Glutamatergic neuron (in vitro differentiated cells): ENCODE results near the gene SKI. TPM values are rescaled to one million over a fixed set of nuclear protein-coding genes. Genes with fewer than 3 reads are reported as not detected.

Experiments used
- DNase-seq: peaks from one replicate; pipeline ENCODE4 v3.0.0; 2022
- H3K27ac Mint-ChIP-seq: one replicate; pipeline ENCODE4 v1.8.0; 2020; ENCODE audit warnings: mild to moderate bottlenecking, mixed read lengths, inconsistent platforms; ENCODE audit not compliant: unreplicated experiment
- H3K27me3 Mint-ChIP-seq: one replicate; pipeline ENCODE4 v1.8.0; 2020; ENCODE audit warnings: mild to moderate bottlenecking, moderate library complexity, mixed read lengths, inconsistent platforms; ENCODE audit not compliant: unreplicated experiment
- H3K36me3 Mint-ChIP-seq: one replicate; pipeline ENCODE4 v1.8.0; 2020; ENCODE audit warnings: mild to moderate bottlenecking, mixed read lengths, inconsistent platforms; ENCODE audit not compliant: unreplicated experiment
- H3K4me1 Mint-ChIP-seq: one replicate; pipeline ENCODE4 v1.8.0; 2020; ENCODE audit warnings: mild to moderate bottlenecking, low read depth, mixed read lengths, inconsistent platforms; ENCODE audit not compliant: unreplicated experiment
- H3K4me3 Mint-ChIP-seq: one replicate; pipeline ENCODE4 v1.8.0; 2020; ENCODE audit warnings: mild to moderate bottlenecking, mixed read lengths, inconsistent platforms; ENCODE audit not compliant: unreplicated experiment
- H3K9me3 Mint-ChIP-seq: one replicate; pipeline ENCODE4 v1.8.0; 2020; ENCODE audit warnings: mild to moderate bottlenecking, moderate library complexity, mixed read lengths, inconsistent platforms; ENCODE audit not compliant: unreplicated experiment
- total RNA-seq: library from RNA; stranded (reverse); fragmentation: NEBNext Ultra II Directional; extraction: Animal tissue kit (Norgen Biotek cat#: 25700); gene quantifications from one replicate; pipeline ENCODE4 v1.2.1, GENCODE V29; 2021; ENCODE audit not compliant: unreplicated experiment
- TF ChIP-seq, protein P1 (sequence below): fragments of 200-600 bp; sonication (generic); IDR thresholded peaks from one replicate; pipeline ENCODE4 v1.5.0; 2021; ENCODE audit not compliant: partially characterized antibody, unreplicated experiment

SKI gene
- total RNA-seq, 1 donor from 2014 or later, result 143 TPM

DNA sequence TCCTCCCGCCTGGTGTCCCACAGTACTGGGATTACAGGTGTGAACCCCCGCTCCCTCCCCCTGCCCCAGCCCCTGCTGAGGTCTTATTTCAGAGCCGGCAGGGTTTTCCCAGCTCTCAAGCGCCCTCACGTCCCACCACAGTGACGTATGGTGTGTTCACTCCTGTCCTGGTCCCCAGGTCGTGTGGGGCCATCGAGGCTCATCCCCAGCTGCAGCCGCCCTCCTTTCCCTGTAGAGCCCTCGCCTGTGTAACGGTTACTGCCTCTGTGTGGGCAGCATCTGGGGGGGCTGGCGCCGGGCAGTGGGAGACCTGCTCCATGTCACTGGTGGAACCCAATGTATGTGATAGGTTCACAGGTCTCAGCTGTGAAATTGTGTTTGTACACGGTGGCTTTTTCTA, 23.2 kb downstream of the SKI start:
- peak; percentile 17 for DNase-seq
- H3K4me1 Mint-ChIP-seq, result peaks cover 42% of the 10 kb centered on the region
- H3K9me3 Mint-ChIP-seq, result peaks cover 18% of the 10 kb centered on the region
- H3K27me3 Mint-ChIP-seq, result peaks cover 18% of the 10 kb centered on the region
- no peaks in the 10 kb centered on the region for H3K36me3 Mint-ChIP-seq
- TF ChIP-seq, protein P1, sequence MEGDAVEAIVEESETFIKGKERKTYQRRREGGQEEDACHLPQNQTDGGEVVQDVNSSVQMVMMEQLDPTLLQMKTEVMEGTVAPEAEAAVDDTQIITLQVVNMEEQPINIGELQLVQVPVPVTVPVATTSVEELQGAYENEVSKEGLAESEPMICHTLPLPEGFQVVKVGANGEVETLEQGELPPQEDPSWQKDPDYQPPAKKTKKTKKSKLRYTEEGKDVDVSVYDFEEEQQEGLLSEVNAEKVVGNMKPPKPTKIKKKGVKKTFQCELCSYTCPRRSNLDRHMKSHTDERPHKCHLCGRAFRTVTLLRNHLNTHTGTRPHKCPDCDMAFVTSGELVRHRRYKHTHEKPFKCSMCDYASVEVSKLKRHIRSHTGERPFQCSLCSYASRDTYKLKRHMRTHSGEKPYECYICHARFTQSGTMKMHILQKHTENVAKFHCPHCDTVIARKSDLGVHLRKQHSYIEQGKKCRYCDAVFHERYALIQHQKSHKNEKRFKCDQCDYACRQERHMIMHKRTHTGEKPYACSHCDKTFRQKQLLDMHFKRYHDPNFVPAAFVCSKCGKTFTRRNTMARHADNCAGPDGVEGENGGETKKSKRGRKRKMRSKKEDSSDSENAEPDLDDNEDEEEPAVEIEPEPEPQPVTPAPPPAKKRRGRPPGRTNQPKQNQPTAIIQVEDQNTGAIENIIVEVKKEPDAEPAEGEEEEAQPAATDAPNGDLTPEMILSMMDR, result no peak
- H3K4me3 Mint-ChIP-seq, result peak overlapping the region; percentile 17
- H3K27ac Mint-ChIP-seq, result no peak overlapping the region

DNA sequence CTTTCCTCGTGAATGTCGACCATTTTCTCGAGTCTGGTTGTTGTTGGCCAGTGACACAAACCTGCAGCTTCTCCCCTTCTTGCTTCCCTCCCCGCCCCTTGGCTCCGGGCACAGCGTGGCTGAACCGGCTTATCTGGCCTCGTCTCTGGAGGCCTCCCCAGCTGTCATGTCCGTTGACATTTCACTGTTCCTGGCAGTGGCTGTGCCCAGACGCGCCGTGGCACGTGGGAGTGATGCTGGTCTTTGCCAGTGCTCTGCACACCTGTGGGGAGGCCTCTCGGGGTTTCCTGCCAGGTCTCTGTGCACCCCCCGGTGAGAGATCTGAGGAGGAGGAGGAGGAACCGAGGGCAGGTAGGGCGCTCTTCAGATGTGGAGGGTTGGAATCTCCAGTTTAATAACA, 23.7 kb downstream of the SKI start:
- Mint-ChIP-seq H3K9me3 (peaks cover 16% of the 10 kb centered on the region), H3K4me3 (peak overlapping the region; percentile 17), H3K36me3 (no peaks in the 10 kb centered on the region), H3K27me3 (peaks cover 18% of the 10 kb centered on the region), H3K27ac (no peak overlapping the region), H3K4me1 (peaks cover 40% of the 10 kb centered on the region)
- peak; percentile 29 for DNase-seq
- TF ChIP-seq, protein P1, result no peak

GRCh38 chr1:2252423-2252822, 24.3 kb downstream of the SKI start:
- peaks cover 45% of the 10 kb centered on the region for H3K4me1 Mint-ChIP-seq
- H3K4me3 Mint-ChIP-seq, result peak overlapping the region; percentile 17
- H3K36me3 Mint-ChIP-seq, result no peaks in the 10 kb centered on the region
- no peak overlapping the region for H3K27ac Mint-ChIP-seq
- TF ChIP-seq, protein P1, result no peak
- peak; percentile 6 for DNase-seq
- H3K9me3 Mint-ChIP-seq, result peaks cover 13% of the 10 kb centered on the region
- H3K27me3 Mint-ChIP-seq, result peaks cover 15% of the 10 kb centered on the region

DNA sequence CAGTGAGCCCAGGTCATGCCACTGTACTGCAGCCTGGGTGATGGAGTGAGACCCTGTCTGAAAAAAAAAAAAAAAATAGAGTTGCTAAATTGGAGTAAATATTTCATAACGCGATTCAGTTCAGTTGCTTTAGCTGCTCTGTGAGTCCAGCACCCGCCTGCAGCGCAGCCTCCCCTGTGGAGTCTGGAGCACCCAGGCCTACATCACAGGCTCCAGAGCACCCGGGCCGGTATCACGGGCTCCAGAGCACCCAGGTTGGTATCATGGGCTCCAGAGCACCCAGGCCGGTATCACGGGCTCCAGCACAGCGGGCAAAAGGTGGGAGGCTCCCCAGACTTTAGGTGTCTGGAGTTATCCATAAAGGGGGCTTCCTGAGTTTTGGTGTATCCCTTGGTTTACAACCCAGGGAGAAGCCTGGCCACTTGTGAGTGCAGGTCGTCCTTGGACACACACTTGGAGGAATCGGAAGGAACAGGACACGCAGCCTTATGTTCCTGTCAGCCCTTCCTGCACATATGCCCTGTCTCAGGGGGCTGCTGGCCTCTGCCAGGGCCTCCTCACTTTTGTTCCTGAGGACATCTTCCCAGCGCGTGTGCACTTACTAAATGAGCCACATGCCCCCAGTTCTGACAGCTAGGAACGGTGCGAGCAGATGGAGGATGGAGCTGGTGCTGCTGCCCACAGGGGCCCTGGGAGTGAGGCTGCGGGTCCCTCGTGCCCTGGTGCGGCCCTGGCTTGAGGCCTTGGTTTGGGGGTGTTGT, 25.1 kb downstream of the SKI start:
- TF ChIP-seq, protein P1, result no peak
- Mint-ChIP-seq H3K4me3 (peak overlapping the region; percentile 17), H3K4me1 (peaks cover 49% of the 10 kb centered on the region), H3K36me3 (no peaks in the 10 kb centered on the region), H3K9me3 (peaks cover 13% of the 10 kb centered on the region), H3K27ac (no peak overlapping the region), H3K27me3 (peaks cover 19% of the 10 kb centered on the region)
- DNase-seq, result peak; percentile 72

DNA sequence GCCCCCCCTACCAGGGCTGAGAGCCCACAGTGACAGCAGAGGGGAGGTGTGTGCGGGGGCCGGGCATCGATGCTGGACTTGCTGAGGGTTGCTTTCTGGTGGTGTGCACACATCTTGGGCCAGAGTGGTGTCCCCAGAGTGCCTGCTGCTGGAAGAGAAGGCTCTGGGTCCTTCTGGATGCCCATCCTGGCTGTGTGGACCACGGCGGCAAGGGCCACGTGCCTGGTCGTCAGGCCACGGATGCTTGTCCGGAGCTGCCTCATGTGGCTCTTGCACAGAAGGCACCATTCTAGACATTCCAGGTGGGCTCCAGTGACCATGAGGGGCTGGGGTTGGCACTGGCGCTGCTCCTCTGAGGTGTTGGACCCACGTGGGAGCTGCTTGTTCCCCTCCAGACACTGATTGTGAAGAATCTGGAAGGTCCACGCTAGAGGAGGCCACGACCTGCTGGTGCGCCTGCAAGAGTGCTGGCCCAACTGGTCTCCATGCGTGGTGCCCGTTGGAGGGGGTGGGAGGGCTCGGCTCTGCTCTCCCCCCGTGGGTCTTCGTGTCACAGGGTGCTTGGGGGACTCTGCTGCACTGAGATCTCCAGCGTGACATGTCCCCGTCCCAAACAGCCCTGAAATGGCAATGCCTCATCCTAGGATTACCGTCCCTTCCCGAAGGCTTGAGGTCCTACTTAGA, 25.8 kb downstream of the SKI start:
- H3K27me3 Mint-ChIP-seq, result peaks cover 20% of the 10 kb centered on the region

More for the DNA sequence above, 25.8 kb downstream of the SKI start:
- Mint-ChIP-seq H3K36me3 (no peaks in the 10 kb centered on the region), H3K9me3 (peaks cover 13% of the 10 kb centered on the region), H3K27ac (no peak overlapping the region), H3K4me1 (peaks cover 46% of the 10 kb centered on the region), H3K4me3 (peak overlapping the region; percentile 17)
- TF ChIP-seq, protein P1, result no peak
- DNase-seq, result no peak
